H1 (cell line): ENCODE measurements around the gene RYR3. TPM values are rescaled to one million over a fixed set of nuclear protein-coding genes. Genes with fewer than 3 reads are reported as not detected.

Experiments used
- RBBP5 ChIP-seq: IDR thresholded peaks from 2 replicates; pipeline ENCODE4 v1.7.1; 2012; ENCODE audit warnings: low read depth, mild to moderate bottlenecking, inconsistent platforms, low read length, moderate library complexity, borderline replicate concordance
- TEAD4 ChIP-seq: IDR thresholded peaks from 2 replicates; pipeline ENCODE4 v1.6.1; 2012; ENCODE audit warnings: low read depth, low read length, inconsistent platforms, mixed read lengths
- polyA plus RNA-seq, 7 experiments: library from polyadenylated mRNA; depleted of rRNA in 3 of 7; stranded (reverse) in 5 of 7; unstranded in 2 of 7; fragments of >200 nt in 5 of 7; fragments of 200-250 nt in 2 of 7; gene quantifications; 1 replicate in 5 of 7; 2 replicates in 1 of 7; 4 replicates in 1 of 7; pipeline versions ENCODE4 v1.2.1 to v1.2.3, GENCODE V29; 2011 to 2013; ENCODE audit warnings: missing spikeins in 2 of 7, mixed read lengths in 2 of 7
- total RNA-seq: library from RNA; stranded (reverse); fragmentation: NEBNext Ultra II Directional; extraction: Animal tissue kit (Norgen Biotek cat#: 25700); gene quantifications from 2 replicates; pipeline ENCODE4 v1.2.1, GENCODE V29; 2021

RYR3 gene
- total and polyA plus RNA-seq, 2 of the 8 experiments (the other 6 are each of a cell fraction or from before 2014, with no cell fraction given) = 0.33 to 3.4 TPM

- TF ChIP-seq RBBP5 = no peak
- no peak for TF ChIP-seq TEAD4
Measured at GRCh38 chr15:33910741-33911140, 600.0 kb downstream of the RYR3 start (continued).
